HG02759 (cell line): ENCODE data around the gene NCOR2.
A peak's percentile ranks its signal among the peaks of the same experiment; 100 is the strongest.
"Not testable (repeated sequence)": the region's sequence is repeated elsewhere in the genome, so short reads cannot be mapped to it uniquely, and the experiment has no call there.

Source experiments
- ATAC-seq: cut with Tn5 transposase; IDR thresholded peaks from one replicate; pipeline ENCODE4 v1.9.1; 2021; ENCODE audit warnings: mild to moderate bottlenecking, moderate library complexity; ENCODE audit not compliant: unreplicated experiment

The NCOR2 gene

DNA sequence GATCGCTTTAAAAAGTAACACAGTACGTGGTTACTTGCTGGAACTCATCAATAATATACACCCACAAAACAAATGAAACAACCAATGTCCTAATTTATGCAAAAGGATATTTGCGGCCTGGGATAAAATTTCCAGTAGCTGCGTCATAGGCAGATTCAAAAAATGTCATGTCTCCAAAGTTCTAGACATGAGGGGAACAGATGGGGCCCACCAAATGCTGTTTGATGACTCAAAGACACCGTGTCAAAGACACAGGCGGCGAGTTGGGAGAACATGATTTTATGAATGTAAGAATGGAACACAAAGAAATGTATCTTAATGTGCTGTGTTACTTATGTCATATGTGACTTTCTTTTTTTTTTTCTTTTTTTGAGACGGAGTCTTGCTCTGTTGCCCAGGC lies 34.3 kb upstream of the NCOR2 start:
- no peak for ATAC-seq

DNA sequence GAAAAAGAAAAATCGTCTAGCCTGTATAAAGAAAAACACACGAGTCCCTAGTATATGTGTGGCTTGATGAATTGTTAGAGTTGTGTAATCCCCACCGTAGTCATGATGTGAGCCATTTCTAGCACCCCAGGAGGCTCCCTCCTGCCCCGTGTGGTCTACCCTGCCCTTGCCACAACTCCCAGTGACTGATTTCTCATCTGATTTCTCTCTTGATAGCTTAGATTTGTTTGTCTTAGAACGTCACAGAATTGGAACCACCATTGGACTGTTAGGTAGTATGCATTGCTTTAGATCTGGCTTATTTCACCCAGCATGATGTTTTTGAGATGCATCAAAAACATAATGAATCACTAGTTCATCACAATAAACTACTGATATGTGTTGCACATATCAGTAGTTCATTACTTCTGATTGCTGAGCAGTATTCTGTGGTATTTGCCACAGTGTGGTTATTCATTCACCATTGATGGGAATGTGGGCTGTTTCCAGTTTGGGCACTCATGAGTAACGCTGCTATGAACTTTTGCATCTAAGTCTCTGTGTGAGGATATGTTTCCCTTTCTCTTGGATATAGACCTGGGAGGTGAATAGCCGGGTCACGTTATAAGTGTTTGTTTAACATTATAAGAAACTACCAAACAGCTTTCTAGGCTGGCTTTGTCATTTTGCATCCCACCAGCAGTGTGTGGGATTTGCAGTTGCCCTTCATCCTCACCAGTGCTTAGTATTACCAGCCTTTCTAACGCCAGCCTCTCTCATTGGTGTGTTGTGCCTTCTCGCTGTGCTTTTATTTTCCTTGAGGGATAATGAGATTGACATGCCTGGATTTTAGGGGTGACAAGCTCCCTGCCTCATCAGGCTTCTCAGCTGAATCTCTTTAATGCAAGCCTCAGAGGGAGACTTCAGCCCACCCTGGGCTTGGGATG lies 31.9 kb upstream of the NCOR2 start:
- ATAC-seq = no peak

DNA sequence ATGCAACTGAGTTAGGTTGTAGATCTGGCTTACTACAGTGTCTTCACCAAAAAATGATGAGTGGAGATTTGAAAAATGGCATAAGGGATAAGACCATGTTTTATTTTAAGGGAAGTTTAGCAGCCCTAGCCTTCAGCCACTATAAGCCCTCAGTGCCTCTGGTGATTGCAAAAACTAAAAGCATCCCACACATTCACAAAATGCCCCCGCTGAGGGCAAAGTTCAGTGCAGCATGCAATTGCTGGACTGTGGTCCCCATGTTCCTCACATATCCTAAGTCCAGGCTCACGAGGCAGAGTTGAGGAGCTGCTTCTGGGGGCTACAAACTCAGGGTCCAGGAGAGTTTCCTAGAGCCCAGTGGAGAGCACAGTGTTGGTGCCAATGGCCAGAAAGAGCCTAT lies 29.6 kb upstream of the NCOR2 start:
- no peak for ATAC-seq

DNA sequence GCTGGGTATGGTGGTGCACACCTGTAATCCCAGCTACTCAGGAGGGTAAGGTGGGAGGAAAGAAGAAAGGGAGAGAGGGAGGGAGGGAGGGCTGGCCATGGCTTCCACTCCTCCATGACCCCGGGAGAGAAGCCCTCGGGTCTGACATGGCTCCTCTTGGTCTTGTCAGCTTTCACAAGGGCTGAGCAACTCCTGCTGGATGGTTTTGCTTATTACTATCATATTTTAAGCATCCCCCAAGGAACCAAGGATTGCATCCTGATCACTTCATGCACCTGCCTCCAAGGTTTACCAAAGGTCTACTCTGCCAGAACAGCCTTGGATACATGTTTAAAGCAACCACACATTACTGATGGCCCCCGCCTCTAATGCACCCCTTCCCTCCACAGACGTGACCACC lies 28.0 kb upstream of the NCOR2 start:
- no peak for ATAC-seq

DNA sequence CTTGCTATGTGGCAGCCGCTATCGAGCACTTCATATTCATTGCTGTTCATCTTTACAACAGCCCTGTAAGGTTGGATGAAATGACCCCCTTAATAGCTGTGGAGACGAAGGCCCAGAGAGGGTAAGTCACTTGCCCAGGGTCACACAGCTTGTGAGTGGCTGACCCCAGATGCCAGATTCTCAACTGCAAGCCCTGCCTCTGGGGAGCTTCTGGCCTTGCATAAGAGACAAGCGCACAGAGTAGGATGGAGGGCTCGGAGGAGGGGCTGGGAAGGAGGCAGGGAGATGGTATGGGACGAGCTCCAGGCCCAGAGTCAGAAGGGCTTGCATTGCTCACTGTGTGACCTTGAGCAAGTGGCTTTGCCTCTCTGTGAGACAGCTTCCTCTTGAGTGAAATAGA lies 27.4 kb upstream of the NCOR2 start:
- ATAC-seq = no peak

- ATAC-seq = no peak
Measured at GRCh38 chr12:124593851-124594401, 26.5 kb upstream of the NCOR2 start.

DNA sequence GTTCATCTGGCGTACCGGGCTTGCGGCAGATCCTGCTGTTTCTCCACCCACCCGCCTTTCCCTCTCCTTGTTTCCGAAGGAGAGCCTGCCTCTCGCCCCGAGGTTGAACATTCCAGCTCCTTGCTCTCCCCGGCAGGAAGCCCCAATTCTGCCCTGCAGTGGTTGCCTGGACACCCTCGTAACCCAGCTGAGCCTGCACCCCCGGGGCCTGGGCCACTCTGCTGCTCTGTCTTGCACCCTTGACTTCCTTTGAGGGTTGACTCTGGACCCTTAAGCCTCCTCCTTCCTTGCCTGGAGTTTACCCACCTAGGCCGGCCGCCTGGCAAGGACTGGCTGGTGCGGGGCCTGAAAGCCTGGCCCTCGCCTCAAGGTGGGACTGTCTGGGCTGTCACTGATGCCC lies 25.8 kb upstream of the NCOR2 start:
- no peak for ATAC-seq

- ATAC-seq = peak; percentile 49
Measured at GRCh38 chr12:124592481-124593160, 25.2 kb upstream of the NCOR2 start.

DNA sequence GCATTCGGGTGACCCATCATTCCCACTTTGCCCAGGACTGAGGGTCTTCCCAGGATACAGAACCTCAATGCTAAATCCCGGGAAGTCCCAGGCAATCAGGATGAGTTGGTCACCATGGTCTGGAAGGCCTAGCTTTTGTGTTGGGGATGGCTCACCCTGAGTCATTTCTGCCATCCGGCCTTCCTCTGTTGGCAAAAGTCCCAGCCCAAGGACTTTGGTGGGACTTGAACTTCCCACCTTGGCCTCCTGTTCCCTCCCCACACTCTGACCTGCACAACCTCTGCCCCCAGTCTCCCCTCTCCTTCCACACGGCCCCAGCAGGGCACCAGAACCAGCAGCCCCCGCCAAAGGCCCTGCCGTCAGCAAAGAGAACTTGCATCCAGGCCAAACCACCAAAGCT lies 24.6 kb upstream of the NCOR2 start:
- ATAC-seq = no peak

- no peak for ATAC-seq
Measured at GRCh38 chr12:124590447-124590846, 23.0 kb upstream of the NCOR2 start.

DNA sequence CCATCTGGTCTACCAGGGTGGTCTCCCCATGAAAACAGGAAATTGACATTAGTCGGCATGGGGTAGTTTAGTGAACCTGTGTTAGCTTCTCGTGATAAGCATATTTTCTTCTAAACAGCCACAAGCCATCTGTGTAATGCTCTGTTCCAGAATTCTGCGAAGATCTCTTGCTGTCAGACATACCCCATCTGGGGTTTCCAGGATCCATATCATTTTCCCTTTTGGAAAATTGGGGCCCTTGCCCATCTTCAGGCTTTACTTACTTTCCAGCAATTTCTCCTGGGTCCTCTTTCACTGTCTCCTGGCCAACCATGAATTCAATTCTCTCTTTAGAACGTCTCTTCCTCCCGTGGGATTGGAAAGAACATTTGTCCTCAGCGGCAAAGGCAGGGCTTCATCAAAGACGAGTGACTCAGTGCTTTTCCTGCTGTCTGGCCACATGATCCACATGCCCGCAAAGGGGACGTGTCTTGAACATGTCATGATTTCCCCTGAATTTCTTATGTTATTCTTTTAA lies 21.4 kb upstream of the NCOR2 start:
- no peak for ATAC-seq

GRCh38 chr12:124588018-124588634 lies 20.7 kb upstream of the NCOR2 start:
- no peak for ATAC-seq

- ATAC-seq = no peak
Measured at GRCh38 chr12:124586756-124587155, 19.3 kb upstream of the NCOR2 start.

DNA sequence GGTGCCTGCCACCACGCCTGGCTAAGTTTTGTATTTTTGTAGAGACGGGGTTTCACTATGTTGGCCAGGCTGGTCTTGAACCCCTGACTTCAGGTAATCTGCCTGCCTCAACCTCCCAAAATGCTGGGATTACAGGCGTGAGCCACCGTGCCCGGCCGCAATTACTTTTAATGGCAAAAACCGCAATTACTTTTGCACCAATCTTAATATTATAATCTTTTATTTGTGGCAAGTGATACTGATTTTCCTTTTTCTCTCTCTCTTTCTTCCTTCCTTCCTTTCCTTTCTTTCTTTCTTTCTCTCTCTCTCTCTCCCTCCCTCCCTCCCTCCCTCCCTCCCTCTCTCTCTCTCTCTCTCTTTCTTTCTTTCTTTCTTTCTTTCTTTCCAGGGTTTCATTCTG lies 17.1 kb upstream of the NCOR2 start:
- not testable (repeated sequence) for ATAC-seq

DNA sequence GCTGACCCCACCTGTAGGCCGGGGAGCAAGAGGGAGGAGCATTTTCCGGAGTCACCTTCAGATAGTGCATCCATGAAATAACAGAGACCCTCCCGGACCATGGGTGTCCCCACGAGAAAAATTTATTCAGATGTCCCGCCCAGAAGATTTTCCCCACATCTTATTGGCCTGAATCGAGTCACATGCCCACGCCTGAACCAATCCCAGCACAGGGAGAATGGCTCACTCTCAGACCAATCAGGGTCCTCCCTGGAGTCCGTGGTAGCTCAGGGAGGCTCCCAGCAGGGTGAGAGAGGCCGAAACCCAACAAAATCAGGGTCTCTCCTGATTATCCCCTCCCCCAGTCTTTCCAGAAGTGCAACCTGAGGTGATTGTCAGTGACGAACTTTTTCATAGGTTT lies 16.4 kb upstream of the NCOR2 start:
- no peak for ATAC-seq

GRCh38 chr12:124582108-124582424 lies 14.7 kb upstream of the NCOR2 start:
- no peak for ATAC-seq

- ATAC-seq = no peak
Measured at GRCh38 chr12:124581307-124582107, 14.1 kb upstream of the NCOR2 start.

DNA sequence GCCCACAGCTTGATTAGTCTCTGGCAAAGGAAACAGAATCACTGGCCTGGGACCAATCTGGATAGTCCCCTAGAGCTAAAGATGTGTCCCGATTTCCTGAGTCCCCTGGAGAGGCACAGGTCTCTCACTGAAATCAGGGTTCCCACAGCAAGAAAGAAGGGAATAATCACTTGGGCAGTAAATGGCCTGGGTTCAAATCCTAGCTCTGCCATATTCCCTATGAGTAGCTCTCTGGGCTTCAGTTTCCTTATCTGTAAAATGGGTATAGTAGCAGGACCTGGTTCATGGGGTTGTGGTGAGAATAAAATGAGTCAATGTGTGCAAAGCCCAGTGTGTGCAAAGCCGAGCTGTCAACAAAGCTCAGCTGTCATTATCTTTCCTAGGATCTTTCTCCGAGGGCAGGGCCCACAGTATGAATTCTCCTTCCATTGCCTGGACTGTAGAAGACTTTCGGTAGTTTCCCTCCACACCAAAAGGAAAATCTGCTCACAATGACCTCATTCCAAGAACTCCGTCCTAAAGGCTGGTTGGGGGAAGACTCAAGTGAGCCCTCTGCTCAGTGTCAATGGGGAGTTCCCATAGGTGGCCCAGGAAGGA lies 12.6 kb upstream of the NCOR2 start:
- ATAC-seq = no peak

DNA sequence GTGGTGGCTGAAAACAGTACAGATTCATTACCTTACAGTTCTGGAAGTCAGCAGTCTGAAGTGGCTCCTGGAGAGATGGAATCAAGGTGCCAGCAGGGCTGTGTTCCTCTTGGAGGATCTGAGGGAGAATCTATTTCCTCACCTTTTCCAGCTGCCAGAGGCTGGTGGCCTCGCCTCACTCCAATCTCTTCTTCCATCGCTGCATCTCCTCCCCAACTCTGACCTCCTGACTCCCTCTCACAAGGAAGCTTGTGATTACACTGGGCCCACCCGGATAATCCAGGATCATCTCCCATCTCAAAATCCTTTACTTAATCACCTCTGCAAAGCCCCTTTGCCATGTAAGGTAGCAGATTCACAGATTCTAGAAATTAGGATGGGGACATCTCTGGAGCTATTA lies 11.4 kb upstream of the NCOR2 start:
- ATAC-seq = no peak

DNA sequence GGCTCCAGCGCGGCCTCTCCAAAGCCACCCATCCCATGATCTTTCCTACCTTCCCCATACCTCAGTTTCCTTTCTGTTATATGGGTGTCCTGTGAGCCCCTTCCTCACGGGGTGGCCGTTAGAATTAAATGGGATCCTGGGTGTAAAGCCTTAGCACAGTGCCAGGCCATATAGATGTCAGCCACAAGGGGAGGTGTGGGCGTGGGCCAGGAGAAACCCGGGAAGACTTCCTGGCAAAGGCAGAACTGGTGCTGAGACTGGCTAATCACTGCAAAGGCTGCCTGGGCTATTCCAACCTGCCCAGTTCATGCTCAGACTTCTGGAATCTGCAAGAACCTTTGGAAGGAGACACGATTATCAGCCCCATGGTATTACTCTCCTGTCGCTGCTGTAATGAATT lies 11.0 kb upstream of the NCOR2 start:
- no peak for ATAC-seq
